ENCODE results near the gene FAM107A.

The FAM107A gene

DNA sequence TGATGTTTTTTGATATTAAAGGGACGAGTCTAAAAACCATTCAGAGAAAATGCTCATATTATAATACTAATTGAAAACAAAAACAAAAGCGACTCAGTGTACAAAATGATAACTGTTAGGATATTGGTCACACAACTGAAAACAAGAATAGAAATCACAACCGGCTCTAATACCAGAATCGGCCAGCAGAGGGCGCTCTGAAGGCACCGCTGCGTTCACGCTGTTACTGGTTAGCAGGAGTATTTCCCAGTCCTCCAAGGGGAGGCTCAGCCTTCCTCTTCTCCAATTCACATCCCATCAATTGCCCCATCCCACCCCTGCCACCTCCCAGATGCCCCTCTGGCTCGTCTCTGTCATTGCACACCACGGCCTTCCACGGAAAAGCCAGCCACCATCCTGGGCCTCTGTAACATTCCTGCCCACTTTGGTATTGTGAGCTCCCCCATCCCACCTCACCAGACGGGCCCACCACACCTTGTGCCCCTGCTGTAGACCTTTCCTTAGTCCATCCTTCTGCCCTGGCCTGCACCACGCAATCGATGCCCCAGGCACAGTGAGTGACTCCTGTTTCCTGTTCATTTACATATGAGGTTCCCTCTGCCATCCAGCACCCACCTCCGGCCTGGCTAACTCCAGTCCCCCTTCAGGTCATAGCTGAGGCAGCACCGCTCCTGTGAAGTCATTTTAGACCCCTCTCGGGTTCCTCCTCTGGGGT lies 8.5 kb downstream of the FAM107A start:
- TF ChIP-seq NFRKB (IDR thresholded peaks at IDR 0.05) (no peak), SUZ12 (IDR thresholded peaks at IDR 0.05) (no peak)
- CTCF ChIA-PET = interaction anchor here (0.6 to 5.5 kb wide), 11 partner anchors 8 to 67 kb away, joined by 3 to 50 read pairs (median 3); no protein-coding TSS in a partner anchor
- peak; percentile 78 for DNase-seq (ENCODE audit: extremely low spot score)
- POLR2A ChIA-PET = no interaction called here

DNA sequence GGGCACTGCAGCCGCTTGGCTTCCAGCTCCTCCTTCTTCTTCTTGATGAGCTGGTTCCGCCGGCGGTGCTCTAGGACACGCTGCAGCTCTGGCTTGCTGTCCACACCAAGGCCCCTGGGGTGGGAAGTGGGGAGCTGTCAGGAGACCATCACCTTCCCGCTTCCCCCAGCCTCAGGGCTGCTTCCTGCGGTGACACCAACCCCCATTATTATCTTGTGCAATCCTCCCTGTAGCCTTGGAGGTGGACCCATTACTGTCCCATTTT lies 10.0 kb downstream of the FAM107A start:
- DNase-seq (ENCODE audit: extremely low spot score) = no peak
- CTCF ChIA-PET = interaction anchor here (0.8 to 5.5 kb wide), 6 partner anchors 10 to 74 kb away, joined by 4 to 50 read pairs (median 4); no protein-coding TSS in a partner anchor
- TF ChIP-seq ARNT (IDR thresholded peaks at IDR 0.05) (no peak), ELF4 (IDR thresholded peaks at IDR 0.05) (no peak), BHLHE40 (IDR thresholded peaks at IDR 0.05; ENCODE audit: borderline replicate concordance) (no peak), HDGF (IDR thresholded peaks at IDR 0.05; ENCODE audit: borderline replicate concordance) (no peak), FOXM1 (IDR thresholded peaks at IDR 0.05; ENCODE audit: borderline replicate concordance) (no peak), ZNF384 (IDR thresholded peaks at IDR 0.05) (no peak), SP1 (IDR thresholded peaks at IDR 0.05) (no peak), L3MBTL2 (conservative IDR thresholded peaks at IDR 0.05) (no peak), CTBP1 (IDR thresholded peaks at IDR 0.05; ENCODE audit: borderline replicate concordance) (no peak)
- POLR2A ChIA-PET = no interaction called here

DNA sequence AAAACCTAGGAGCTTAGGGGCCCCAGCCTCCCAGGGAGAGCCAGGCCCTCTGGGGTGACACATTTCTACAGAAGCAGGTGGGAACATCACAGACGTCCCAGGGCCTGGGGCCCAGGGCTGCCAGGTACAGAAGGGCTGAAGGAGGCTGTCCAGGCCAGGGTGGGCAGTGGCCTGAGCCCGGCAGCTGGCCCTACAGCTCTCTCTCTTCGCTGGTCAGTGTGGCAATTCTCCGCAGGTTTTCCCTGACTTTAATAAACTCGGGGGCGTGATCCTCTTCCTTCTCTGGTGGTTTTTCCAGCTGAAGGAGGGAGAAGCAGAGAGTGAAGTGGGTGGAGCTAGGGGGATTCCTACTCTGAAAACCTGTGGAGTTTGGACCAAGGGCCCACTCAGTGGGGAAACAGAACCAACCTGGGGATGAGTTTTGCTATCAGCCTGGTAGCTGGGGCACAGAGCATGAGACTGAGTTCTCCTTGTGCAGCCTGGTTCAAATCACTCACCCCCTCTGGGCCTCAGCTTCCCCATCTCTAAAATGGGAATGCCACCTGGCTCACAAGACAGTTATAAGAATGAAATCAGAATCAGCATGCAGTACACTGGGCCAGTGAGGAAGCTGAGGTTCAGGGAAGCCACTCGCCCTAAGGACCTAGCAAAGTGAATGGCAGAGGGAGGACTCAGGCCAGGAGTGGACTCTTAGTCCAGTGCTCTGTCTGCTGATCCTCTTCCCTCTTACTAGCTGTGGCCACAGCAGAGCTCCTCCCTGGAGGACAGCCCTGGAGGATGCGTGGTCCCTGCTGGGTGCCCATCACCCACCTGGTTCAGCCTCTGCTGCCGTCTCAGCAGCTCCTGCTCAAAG lies 10.6 kb downstream of the FAM107A start:
- ChIA-PET POLR2A (interaction anchor here (0.8 kb wide), 1 partner anchor 49 kb away, joined by 3 read pairs; no protein-coding TSS in a partner anchor), CTCF (interaction anchor here (0.6 to 5.5 kb wide), 7 partner anchors 10 to 259 kb away, joined by 3 to 50 read pairs (median 4); no protein-coding TSS in a partner anchor)

DNA sequence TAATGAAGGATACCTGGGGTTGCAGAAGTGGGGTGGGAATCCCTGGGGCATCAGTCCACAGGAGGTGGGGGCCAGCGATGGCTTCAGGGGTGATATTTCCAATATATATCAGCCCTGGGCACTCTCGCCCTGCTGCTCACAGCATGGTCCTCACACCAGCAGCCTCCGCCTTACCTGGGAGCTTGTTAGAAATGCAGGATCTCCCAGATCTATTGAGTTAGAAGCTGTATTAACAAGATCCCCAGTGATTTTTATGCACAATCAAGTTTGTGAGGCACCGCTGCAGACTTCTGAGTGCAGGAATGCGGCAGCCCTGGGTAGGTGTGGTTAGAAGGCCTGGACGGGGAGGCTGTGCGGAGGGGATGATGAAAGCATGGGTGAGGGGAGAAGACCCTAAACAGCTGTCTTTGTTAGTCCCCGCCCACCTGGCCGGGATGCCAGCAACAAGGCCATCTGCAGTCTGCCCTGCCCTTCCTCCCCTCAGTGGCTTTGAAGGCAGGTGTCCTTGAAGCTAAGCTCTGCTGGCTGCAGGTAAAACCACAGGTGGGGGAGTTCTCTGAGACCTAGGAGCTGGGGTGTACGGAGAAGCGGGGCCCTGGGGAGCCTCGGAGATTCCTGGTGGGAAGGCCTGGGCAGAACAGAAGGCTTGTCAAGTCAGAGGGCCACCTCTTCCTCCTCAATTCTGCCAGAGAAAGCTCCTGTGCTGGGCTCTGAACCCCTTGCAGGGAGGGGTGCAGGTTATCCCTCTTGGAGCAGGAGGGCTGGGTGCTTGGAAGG lies 11.4 kb downstream of the FAM107A start:
- TF ChIP-seq FOXK2 (IDR thresholded peaks at IDR 0.05) (no peak), L3MBTL2 (conservative IDR thresholded peaks at IDR 0.05) (no peak), SP1 (IDR thresholded peaks at IDR 0.05) (no peak), LEF1 (IDR thresholded peaks at IDR 0.05; ENCODE audit: borderline replicate concordance) (no peak), SUZ12 (IDR thresholded peaks at IDR 0.05) (no peak), ZNF384 (IDR thresholded peaks at IDR 0.05) (no peak), ELF4 (IDR thresholded peaks at IDR 0.05) (no peak), HDGF (IDR thresholded peaks at IDR 0.05; ENCODE audit: borderline replicate concordance) (no peak), BHLHE40 (IDR thresholded peaks at IDR 0.05; ENCODE audit: borderline replicate concordance) (no peak)
- ChIA-PET POLR2A (interaction anchor here (0.8 kb wide), 1 partner anchor 50 kb away, joined by 3 read pairs; no protein-coding TSS in a partner anchor), CTCF (interaction anchor here (0.6 to 5.5 kb wide), 5 partner anchors 9 to 258 kb away, joined by 3 to 50 read pairs (median 4); no protein-coding TSS in a partner anchor)
- no peak for DNase-seq (ENCODE audit: extremely low spot score)

More for the DNA sequence above, 10.6 kb downstream of the FAM107A start:
- no peak for TF ChIP-seq BHLHE40 (IDR thresholded peaks at IDR 0.05; ENCODE audit: borderline replicate concordance)
- no peak for TF ChIP-seq NFRKB (IDR thresholded peaks at IDR 0.05)
- no peak for TF ChIP-seq ARNT (IDR thresholded peaks at IDR 0.05)
- no peak for TF ChIP-seq L3MBTL2 (conservative IDR thresholded peaks at IDR 0.05)
- TF ChIP-seq CTBP1 (IDR thresholded peaks at IDR 0.05; ENCODE audit: borderline replicate concordance) = no peak
- no peak for TF ChIP-seq TARDBP (IDR thresholded peaks at IDR 0.05)
- no peak for TF ChIP-seq SUZ12 (IDR thresholded peaks at IDR 0.05)
- TF ChIP-seq HDGF (IDR thresholded peaks at IDR 0.05; ENCODE audit: borderline replicate concordance) = no peak
- no peak for TF ChIP-seq FOXM1 (IDR thresholded peaks at IDR 0.05; ENCODE audit: borderline replicate concordance)
- TF ChIP-seq ZNF384 (IDR thresholded peaks at IDR 0.05) = no peak
- DNase-seq (ENCODE audit: extremely low spot score) = no peak

DNA sequence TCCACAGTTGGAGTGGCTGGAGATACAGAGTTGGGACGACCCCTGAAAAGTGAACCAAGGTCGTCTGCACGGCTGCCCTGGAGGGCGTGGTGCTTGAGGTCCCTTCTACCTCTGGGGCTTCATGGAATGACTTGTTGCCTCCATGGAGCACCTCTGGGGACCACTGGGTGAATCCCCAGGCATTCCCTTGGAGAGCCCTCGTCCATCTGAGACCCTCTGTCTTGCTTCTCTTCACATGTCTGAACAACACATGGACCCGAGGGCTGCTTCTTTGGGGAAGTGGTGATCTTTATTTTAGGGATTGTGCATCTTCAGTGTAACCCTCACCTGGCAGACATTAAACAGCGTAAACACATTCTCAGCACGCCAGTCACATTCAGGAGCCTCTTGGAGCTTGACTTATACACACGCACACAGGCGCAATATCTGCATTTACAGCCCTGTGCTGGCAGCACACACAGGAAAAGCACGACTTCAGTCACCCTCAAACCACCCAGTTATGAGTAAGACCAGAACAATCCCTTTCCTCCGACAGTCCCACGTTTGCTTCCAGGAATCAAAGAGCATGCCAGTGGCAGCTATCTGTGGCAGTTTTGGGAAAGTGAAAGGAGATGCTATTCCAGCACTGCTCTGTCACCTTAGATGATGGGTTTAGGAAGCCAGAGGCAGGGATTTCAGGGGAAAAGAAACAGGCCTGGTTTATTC lies 12.6 kb downstream of the FAM107A start:
- DNase-seq (ENCODE audit: extremely low spot score) = no peak
- TF ChIP-seq FOXK2 (IDR thresholded peaks at IDR 0.05) = no peak
- TF ChIP-seq HDGF (IDR thresholded peaks at IDR 0.05; ENCODE audit: borderline replicate concordance) = no peak
- TF ChIP-seq ARNT (IDR thresholded peaks at IDR 0.05) = no peak
- TF ChIP-seq, protein P1, sequence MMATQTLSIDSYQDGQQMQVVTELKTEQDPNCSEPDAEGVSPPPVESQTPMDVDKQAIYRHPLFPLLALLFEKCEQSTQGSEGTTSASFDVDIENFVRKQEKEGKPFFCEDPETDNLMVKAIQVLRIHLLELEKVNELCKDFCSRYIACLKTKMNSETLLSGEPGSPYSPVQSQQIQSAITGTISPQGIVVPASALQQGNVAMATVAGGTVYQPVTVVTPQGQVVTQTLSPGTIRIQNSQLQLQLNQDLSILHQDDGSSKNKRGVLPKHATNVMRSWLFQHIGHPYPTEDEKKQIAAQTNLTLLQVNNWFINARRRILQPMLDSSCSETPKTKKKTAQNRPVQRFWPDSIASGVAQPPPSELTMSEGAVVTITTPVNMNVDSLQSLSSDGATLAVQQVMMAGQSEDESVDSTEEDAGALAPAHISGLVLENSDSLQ (IDR thresholded peaks at IDR 0.05) = no peak
- TF ChIP-seq BHLHE40 (IDR thresholded peaks at IDR 0.05; ENCODE audit: borderline replicate concordance) = no peak
- TF ChIP-seq TARDBP (IDR thresholded peaks at IDR 0.05) = no peak
- TF ChIP-seq ZNF384 (IDR thresholded peaks at IDR 0.05) = no peak
- TF ChIP-seq SP1 (IDR thresholded peaks at IDR 0.05) = no peak
- TF ChIP-seq LEF1 (IDR thresholded peaks at IDR 0.05; ENCODE audit: borderline replicate concordance) = no peak
- TF ChIP-seq SUZ12 (IDR thresholded peaks at IDR 0.05) = no peak
- no peak for TF ChIP-seq FOXM1 (IDR thresholded peaks at IDR 0.05; ENCODE audit: borderline replicate concordance)
- TF ChIP-seq CTBP1 (IDR thresholded peaks at IDR 0.05; ENCODE audit: borderline replicate concordance) = no peak
- TF ChIP-seq NFRKB (IDR thresholded peaks at IDR 0.05) = no peak
- no peak for TF ChIP-seq FOXA1 (IDR thresholded peaks at IDR 0.05)
- no peak for TF ChIP-seq L3MBTL2 (conservative IDR thresholded peaks at IDR 0.05)
- TF ChIP-seq ELF4 (IDR thresholded peaks at IDR 0.05) = no peak
- CTCF ChIA-PET = no interaction called here
- POLR2A ChIA-PET = no interaction called here

DNA sequence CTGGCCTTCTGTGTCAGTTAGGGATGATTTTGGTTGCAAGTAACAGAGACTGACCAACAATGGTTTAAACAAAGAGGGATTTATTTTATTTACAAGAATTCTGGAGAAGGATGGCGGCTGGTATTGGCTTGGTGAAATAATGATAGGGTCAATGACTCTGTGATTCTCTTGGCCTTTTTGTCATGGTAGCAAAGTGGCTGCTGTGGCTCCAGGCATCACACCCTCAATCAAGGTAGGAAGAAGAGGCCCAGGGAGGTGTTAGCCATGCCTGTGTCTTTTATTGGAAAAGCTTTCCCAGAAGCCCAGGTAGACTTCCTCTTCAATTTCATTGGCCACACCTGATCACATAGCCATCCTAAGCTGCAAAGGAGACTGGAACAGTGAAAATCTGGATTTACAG lies 13.1 kb downstream of the FAM107A start:
- ChIA-PET CTCF (no interaction called here), POLR2A (no interaction called here)

More for the DNA sequence above, 13.1 kb downstream of the FAM107A start:
- no peak for TF ChIP-seq TARDBP (IDR thresholded peaks at IDR 0.05)
- TF ChIP-seq NFRKB (IDR thresholded peaks at IDR 0.05) = no peak
- TF ChIP-seq ZNF384 (IDR thresholded peaks at IDR 0.05) = no peak
- no peak for TF ChIP-seq SP1 (IDR thresholded peaks at IDR 0.05)
- TF ChIP-seq, protein P1 (IDR thresholded peaks at IDR 0.05) = no peak
- TF ChIP-seq ARNT (IDR thresholded peaks at IDR 0.05) = no peak
- TF ChIP-seq BHLHE40 (IDR thresholded peaks at IDR 0.05; ENCODE audit: borderline replicate concordance) = no peak
- no peak for TF ChIP-seq ELF4 (IDR thresholded peaks at IDR 0.05)
- no peak for TF ChIP-seq FOXK2 (IDR thresholded peaks at IDR 0.05)
- no peak for TF ChIP-seq SUZ12 (IDR thresholded peaks at IDR 0.05)
- no peak for TF ChIP-seq CTBP1 (IDR thresholded peaks at IDR 0.05; ENCODE audit: borderline replicate concordance)
- no peak for TF ChIP-seq L3MBTL2 (conservative IDR thresholded peaks at IDR 0.05)
- TF ChIP-seq FOXA1 (IDR thresholded peaks at IDR 0.05) = no peak
- TF ChIP-seq HDGF (IDR thresholded peaks at IDR 0.05; ENCODE audit: borderline replicate concordance) = no peak
- TF ChIP-seq LEF1 (IDR thresholded peaks at IDR 0.05; ENCODE audit: borderline replicate concordance) = no peak
- TF ChIP-seq FOXM1 (IDR thresholded peaks at IDR 0.05; ENCODE audit: borderline replicate concordance) = no peak
- no peak for DNase-seq (ENCODE audit: extremely low spot score)

All from HEK293T (cell line).